AG09319 (cell line): ENCODE results near the gene APBB1IP.
"Not testable (repeated sequence)": the region's sequence is repeated elsewhere in the genome, so short reads cannot be mapped to it uniquely, and the experiment has no call there.

Source experiments
- DNase-seq: peaks from one replicate; pipeline ENCODE4 v3.0.0-alpha.2; 2010; ENCODE audit warnings: low read depth; ENCODE audit errors: extremely low read depth
- CTCF ChIP-seq: IDR thresholded peaks from 2 replicates; pipeline ENCODE4 v1.5.1; 2011; ENCODE audit warnings: low read depth, mild to moderate bottlenecking, inconsistent platforms, low read length, moderate library complexity

Gene APBB1IP

GRCh38 chr10:26586211-26586610 lies 148.1 kb downstream of the APBB1IP start:
- DNase-seq = no peak
- TF ChIP-seq CTCF = no peak

- DNase-seq = no peak
- no peak for TF ChIP-seq CTCF
Measured at GRCh38 chr10:26588611-26589010, 150.5 kb downstream of the APBB1IP start.

GRCh38 chr10:26589813-26590212 lies 151.7 kb downstream of the APBB1IP start:
- not testable (repeated sequence) for DNase-seq

- TF ChIP-seq CTCF = no peak
- DNase-seq = no peak
Measured at GRCh38 chr10:26593896-26594295, 155.8 kb downstream of the APBB1IP start.

- not testable (repeated sequence) for DNase-seq
Measured at GRCh38 chr10:26603283-26603682, 165.1 kb downstream of the APBB1IP start.

GRCh38 chr10:26604320-26605093 lies 166.4 kb downstream of the APBB1IP start:
- DNase-seq = not testable (repeated sequence)

GRCh38 chr10:26606389-26606877 lies 168.3 kb downstream of the APBB1IP start:
- not testable (repeated sequence) for DNase-seq
- TF ChIP-seq CTCF = peak; percentile 42

- no peak for DNase-seq
- no peak for TF ChIP-seq CTCF
Measured at GRCh38 chr10:26612151-26612915, 174.2 kb downstream of the APBB1IP start.
